ENCODE measurements around the gene RMND1. TPM values are rescaled to one million over a fixed set of nuclear protein-coding genes. Genes with fewer than 3 reads are reported as not detected.

Gene RMND1
- total RNA-seq, 1 donor from 2014 or later: 28.6 TPM

DNA sequence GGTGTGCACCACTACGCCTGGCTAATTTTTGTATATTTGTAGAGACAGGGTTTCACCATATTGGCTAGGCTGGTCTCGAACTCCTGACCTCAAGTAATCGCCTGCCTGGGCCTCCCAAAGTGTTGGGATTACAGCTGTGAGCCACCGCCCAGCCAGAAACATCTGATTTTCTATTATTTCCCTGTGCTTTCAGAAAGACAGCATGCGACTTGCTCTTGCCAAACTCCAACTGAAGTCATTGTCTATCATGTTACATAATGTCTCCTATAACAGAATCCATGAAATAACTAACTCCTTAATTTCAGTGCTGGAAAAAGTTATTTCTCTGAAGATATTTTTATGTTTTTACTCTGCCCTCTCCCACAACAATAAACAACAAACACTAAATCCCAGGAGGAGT lies 8.5 kb downstream of the RMND1 start:
- Mint-ChIP-seq H3K4me1 (ENCODE audit: unreplicated experiment) (peaks cover 14% of the 10 kb centered on the region), H3K4me3 (no peak overlapping the region), H3K9me3 (no peaks in the 10 kb centered on the region), H3K36me3 (peaks cover 15% of the 10 kb centered on the region), H3K27ac (no peak overlapping the region), H3K27me3 (no peaks in the 10 kb centered on the region)
- DNase-seq (ENCODE audit: extremely low spot score, unreplicated experiment): no peak
- TF ChIP-seq, protein P1, sequence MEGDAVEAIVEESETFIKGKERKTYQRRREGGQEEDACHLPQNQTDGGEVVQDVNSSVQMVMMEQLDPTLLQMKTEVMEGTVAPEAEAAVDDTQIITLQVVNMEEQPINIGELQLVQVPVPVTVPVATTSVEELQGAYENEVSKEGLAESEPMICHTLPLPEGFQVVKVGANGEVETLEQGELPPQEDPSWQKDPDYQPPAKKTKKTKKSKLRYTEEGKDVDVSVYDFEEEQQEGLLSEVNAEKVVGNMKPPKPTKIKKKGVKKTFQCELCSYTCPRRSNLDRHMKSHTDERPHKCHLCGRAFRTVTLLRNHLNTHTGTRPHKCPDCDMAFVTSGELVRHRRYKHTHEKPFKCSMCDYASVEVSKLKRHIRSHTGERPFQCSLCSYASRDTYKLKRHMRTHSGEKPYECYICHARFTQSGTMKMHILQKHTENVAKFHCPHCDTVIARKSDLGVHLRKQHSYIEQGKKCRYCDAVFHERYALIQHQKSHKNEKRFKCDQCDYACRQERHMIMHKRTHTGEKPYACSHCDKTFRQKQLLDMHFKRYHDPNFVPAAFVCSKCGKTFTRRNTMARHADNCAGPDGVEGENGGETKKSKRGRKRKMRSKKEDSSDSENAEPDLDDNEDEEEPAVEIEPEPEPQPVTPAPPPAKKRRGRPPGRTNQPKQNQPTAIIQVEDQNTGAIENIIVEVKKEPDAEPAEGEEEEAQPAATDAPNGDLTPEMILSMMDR (conservative IDR thresholded peaks at IDR 0.05): no peak

DNA sequence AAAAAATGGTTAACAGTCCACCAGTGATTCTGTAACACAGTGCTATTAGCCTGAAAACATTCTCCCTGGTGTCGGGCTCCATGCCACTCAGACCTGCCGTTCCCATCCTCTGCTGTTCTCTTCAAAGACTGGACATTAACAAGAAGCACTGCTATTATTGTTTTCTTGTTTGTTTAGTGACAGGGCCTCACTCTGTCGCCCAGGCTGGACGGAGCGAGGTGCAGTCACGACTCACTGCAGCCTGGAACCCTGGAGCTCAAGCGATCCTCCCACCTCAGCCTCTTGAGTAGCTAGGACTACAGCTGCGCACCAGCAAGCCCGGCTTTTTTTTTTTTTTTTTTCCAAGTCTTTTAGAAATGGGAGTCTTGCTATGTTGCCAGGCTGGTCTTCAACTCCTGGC lies 9.6 kb downstream of the RMND1 start:
- no peak overlapping the region for H3K4me3 Mint-ChIP-seq
- H3K4me1 Mint-ChIP-seq (ENCODE audit: unreplicated experiment): peaks cover 18% of the 10 kb centered on the region
- no peak for DNase-seq (ENCODE audit: extremely low spot score, unreplicated experiment)
- no peaks in the 10 kb centered on the region for H3K27me3 Mint-ChIP-seq
- TF ChIP-seq, protein P1 (conservative IDR thresholded peaks at IDR 0.05): no peak
- no peak overlapping the region for H3K27ac Mint-ChIP-seq
- H3K36me3 Mint-ChIP-seq: peaks cover 19% of the 10 kb centered on the region
- H3K9me3 Mint-ChIP-seq: no peaks in the 10 kb centered on the region

DNA sequence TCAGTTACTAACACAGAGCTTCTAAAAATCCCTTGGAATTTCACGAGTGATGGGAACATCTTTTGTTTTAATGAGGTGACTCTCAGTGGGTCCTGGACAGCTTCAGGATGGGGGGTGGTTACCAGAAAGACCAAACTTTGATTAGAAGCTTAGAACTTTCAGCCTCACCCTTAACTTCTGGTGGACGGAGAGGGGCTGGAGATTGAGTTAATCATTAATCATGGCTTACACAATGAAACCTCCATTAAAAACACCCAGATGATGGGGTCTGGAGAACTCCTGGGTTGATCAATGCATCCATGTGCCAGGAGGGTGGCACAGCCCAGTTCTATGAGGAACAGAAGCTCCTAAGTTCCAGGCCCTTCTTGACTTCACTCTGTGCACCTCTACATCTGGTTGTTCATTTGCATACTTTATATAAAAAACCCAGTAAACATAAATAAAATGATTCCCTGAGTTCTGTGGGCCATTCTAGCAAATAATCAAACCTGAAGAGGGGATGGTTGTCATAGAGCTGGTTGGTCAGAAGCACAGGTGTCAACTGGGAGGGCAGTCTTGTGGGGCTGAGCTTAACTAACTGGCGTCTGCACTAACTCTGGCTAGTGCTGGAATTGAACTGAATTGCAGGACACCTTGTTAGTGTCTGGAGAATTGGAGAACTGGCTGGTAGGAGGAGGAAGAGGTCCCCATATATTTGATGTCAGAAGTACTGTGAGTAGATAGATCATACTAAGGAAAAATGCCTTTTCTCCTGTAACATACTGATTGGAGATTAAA lies 10.3 kb downstream of the RMND1 start:
- no peak for DNase-seq (ENCODE audit: extremely low spot score, unreplicated experiment)
- Mint-ChIP-seq H3K4me3 (no peak overlapping the region), H3K27ac (peak overlapping the region; percentile 16), H3K9me3 (no peaks in the 10 kb centered on the region), H3K27me3 (no peaks in the 10 kb centered on the region), H3K4me1 (ENCODE audit: unreplicated experiment) (peaks cover 26% of the 10 kb centered on the region), H3K36me3 (peaks cover 19% of the 10 kb centered on the region)
- TF ChIP-seq, protein P1 (conservative IDR thresholded peaks at IDR 0.05): no peak

DNA sequence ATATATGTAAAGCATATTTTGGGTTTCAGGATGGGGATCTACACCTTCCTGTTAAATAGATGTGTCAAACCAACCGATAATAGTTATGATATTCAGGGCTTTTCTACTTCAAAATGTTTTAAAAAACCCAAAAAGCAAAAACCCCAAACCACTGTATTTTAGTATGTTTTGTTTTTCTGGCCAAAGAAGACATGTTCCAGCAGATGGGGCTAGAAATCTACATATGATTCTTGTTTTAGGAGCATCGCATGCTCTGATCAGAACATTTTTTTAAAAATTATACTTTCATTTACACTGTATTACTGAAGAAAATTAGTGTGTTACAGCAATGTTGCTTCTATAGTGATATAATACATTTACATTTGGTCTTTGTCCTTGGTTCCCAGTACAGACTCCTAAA lies 11.0 kb downstream of the RMND1 start:
- H3K36me3 Mint-ChIP-seq: peaks cover 19% of the 10 kb centered on the region
- no peak overlapping the region for H3K4me3 Mint-ChIP-seq
- H3K27ac Mint-ChIP-seq: peak overlapping the region; percentile 55
- TF ChIP-seq, protein P1 (conservative IDR thresholded peaks at IDR 0.05): peak; percentile 45
- no peaks in the 10 kb centered on the region for H3K9me3 Mint-ChIP-seq
- no peak for DNase-seq (ENCODE audit: extremely low spot score, unreplicated experiment)
- H3K4me1 Mint-ChIP-seq (ENCODE audit: unreplicated experiment): peaks cover 31% of the 10 kb centered on the region
- H3K27me3 Mint-ChIP-seq: no peaks in the 10 kb centered on the region

DNA sequence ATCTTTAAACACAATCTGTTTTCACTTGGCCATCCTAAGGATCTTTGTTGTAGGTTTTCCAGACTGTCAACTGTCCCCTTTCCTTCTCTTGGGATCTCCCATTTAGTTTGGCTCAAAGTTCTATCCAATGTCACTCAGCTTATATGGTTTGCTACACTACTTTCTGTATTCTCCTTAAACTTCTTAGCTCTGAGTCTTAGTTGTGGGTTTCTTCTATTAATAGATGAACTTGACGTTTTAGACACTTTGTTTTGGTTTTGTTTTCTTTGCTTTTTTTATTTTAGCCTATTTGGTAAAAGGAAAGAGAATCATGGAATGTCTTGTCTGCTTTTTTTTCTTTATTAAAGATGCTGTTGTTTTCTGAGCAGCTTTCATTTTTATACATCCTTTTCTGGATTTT lies 11.4 kb downstream of the RMND1 start:
- H3K36me3 Mint-ChIP-seq: peaks cover 19% of the 10 kb centered on the region
- DNase-seq (ENCODE audit: extremely low spot score, unreplicated experiment): no peak
- H3K4me1 Mint-ChIP-seq (ENCODE audit: unreplicated experiment): peaks cover 31% of the 10 kb centered on the region
- no peaks in the 10 kb centered on the region for H3K9me3 Mint-ChIP-seq
- TF ChIP-seq, protein P1 (conservative IDR thresholded peaks at IDR 0.05): no peak
- no peak overlapping the region for H3K4me3 Mint-ChIP-seq
- no peaks in the 10 kb centered on the region for H3K27me3 Mint-ChIP-seq
- H3K27ac Mint-ChIP-seq: peak overlapping the region; percentile 55

Data from type B pancreatic cell (in vitro differentiated cells).